Right lobe of liver (tissue), 6 donors: Measurements from ENCODE around the gene NFIB. TPM values are rescaled to one million over a fixed set of nuclear protein-coding genes. Genes with fewer than 3 reads are reported as not detected.

Experiments used
- ATAC-seq, 4 donors: fragments of 200-7000 bp; cut with Tn5 transposase; one replicate each; pipeline ENCODE4 v1.9.1; 2020; ENCODE audit warnings: mild to moderate bottlenecking in 4 of 4, moderate library complexity in 4 of 4
- DNase-seq, 3 donors: peaks; one replicate each; pipeline ENCODE4 v3.0.0-alpha.2; 2020
- H3K27ac ChIP-seq, 3 donors: fragments of 200-600 bp; one replicate each; pipeline ENCODE4 v1.8.0; 2022
- H3K27me3 ChIP-seq, 2 donors: fragments of 200-600 bp; one replicate each; pipeline ENCODE4 v1.8.0; 2022
- H3K36me3 ChIP-seq, 4 donors: fragments of 200-600 bp; sonication (generic) in 1 of 4; one replicate each; pipeline versions ENCODE4 v1.5.1 to v1.8.0; 2017 to 2022; ENCODE audit warnings: control low read depth in 1 of 4
- H3K4me1 ChIP-seq, 4 donors: fragments of 200-600 bp; sonication (generic) in 1 of 4; one replicate each; pipeline versions ENCODE4 v1.5.1 to v1.8.0; 2017 to 2022; ENCODE audit warnings: control low read depth in 1 of 4
- H3K4me3 ChIP-seq, 3 donors: fragments of 200-600 bp; one replicate each; pipeline ENCODE4 v1.8.0; 2022
- H3K9me3 ChIP-seq, 4 donors: fragments of 200-600 bp; sonication (generic) in 1 of 4; one replicate each; pipeline versions ENCODE4 v1.5.1 to v1.8.0; 2017 to 2022; ENCODE audit warnings: control low read depth in 1 of 4
- POLR2A ChIP-seq: fragments of 450-650 bp; IDR thresholded peaks from one replicate; pipeline ENCODE4 v1.6.1; 2017; ENCODE audit warnings: antibody characterized with exemption, mild to moderate bottlenecking
- WGBS: methylation state at CpG from one replicate; pipeline ENCODE4 v1.1.6; 2018; ENCODE audit warnings: low coverage, low lambda C conversion rate; ENCODE audit not compliant: insufficient coverage; ENCODE audit errors: missing lambda C conversion rate; 5-methylcytosine and 5-hydroxymethylcytosine counted together
- intact Hi-C, 2 donors: fragments of 100-400 bp; cut with DNase I; formaldehyde crosslinking; loops; one replicate each; pipeline versions ENCODE4 v1.11.2 to v1.14.1; 2022
- total RNA-seq, 6 experiments: library from RNA; depleted of rRNA in 2 of 6; stranded (reverse); fragments of >200 nt in 2 of 6; fragmentation: NEBNext Ultra II Directional in 3 of 6; extraction: Animal tissue kit (Norgen Biotek cat#: 25700) in 3 of 6; gene quantifications; one replicate each; pipeline versions ENCODE4 v1.1.0 to v1.2.4, GENCODE V29; 2016 to 2023
- TF ChIP-seq, protein P1 (sequence below), 4 donors: fragments of 200-600 bp in 3 of 4; fragments of 450-650 bp in 1 of 4; IDR thresholded peaks; one replicate each; pipeline versions ENCODE4 v1.5.1 to v1.8.0; 2016 to 2022; ENCODE audit warnings: antibody characterized with exemption in 4 of 4, mild to moderate bottlenecking in 2 of 4
- donor health status: DM: no; HTN: yes; CAD: no.
- donor health status: DM: no; HTN: no; CAD: no.
- donor health status: DM: no; HTN: no; CAD: no.
- donor health status: DM: no; HTN: yes; CAD: no.
- donor health status: DM: no; HTN: yes; CAD: no.

NFIB gene
- total RNA-seq, 6 experiments from 2014 or later = 23.0 to 45.3 (median 39.6) TPM

DNA sequence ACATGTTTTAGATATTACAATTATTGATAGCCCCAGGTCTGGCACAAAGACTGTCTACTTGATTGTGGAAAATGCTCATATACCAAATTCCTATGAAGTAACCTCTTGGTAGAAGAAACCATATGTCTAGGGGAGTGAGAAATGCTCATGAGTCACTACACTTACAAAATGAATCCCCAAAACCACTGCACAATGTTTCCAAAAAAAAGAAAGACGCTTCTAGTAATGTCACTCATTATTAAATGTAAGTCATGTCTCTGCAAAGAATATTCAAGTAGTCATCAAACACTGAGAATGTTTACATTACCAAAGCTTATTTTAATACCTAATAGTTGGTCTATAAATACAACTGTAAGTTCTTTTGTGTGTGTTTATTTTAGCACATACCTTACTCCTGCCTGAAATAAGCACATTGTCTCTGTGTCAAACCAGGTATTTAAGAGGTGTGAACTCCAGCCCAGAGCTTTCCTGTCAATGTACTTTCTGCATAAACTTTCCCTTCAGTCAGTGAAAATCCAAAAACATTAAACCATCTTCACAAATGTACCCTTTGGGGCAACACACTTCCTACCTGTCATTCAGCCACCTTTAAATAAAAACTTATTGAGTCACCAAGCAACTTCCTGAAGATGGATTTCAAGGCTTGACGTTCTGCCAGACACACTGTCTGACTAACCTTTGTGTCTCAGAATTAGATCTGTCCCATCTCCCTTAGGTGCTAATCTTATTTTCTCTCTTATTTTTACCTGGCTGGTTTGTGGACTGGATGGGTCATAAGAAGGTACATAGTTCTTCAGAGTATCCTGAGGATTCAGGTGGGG is 194.0 kb downstream of the NFIB start:
- Histone ChIP-seq H3K27me3 (no peaks in the 10 kb centered on the region), H3K4me1 (no peaks in the 10 kb centered on the region), H3K4me3 (no peak overlapping the region), H3K9me3 (no peaks in the 10 kb centered on the region), H3K27ac (no peak overlapping the region), H3K36me3 (peaks cover 0 to 40% (median 13%) of the 10 kb centered on the region in 4 donors)
- intact Hi-C loops = no loop called here
- TF ChIP-seq, protein P1, sequence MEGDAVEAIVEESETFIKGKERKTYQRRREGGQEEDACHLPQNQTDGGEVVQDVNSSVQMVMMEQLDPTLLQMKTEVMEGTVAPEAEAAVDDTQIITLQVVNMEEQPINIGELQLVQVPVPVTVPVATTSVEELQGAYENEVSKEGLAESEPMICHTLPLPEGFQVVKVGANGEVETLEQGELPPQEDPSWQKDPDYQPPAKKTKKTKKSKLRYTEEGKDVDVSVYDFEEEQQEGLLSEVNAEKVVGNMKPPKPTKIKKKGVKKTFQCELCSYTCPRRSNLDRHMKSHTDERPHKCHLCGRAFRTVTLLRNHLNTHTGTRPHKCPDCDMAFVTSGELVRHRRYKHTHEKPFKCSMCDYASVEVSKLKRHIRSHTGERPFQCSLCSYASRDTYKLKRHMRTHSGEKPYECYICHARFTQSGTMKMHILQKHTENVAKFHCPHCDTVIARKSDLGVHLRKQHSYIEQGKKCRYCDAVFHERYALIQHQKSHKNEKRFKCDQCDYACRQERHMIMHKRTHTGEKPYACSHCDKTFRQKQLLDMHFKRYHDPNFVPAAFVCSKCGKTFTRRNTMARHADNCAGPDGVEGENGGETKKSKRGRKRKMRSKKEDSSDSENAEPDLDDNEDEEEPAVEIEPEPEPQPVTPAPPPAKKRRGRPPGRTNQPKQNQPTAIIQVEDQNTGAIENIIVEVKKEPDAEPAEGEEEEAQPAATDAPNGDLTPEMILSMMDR (IDR thresholded peaks at IDR 0.05) = no peak
- no peak for TF ChIP-seq POLR2A
- ATAC-seq = no peak
- WGBS = 92% methylated on average over 2 of the region's 2 CpGs
- no peak for DNase-seq

DNA sequence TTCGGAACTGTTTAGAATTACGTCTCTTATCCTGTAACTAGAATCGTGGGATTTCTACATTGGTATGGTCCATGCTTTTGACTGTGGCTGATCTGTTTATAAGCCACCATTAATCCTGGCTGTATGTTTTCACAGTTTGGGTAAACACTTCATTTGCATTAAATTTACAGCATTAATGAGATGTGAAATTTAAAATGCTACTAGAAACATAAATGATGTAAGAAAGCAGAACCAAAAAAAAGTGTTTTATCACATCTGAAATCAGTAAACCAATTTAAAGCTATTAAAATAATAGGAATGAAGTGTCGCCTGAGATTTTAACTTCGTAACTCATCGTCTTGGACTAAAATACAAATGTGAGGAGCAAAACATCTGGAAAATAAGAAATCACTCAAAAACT is 201.7 kb downstream of the NFIB start:
- H3K27ac ChIP-seq = no peak overlapping the region
- H3K4me1 ChIP-seq = no peaks in the 10 kb centered on the region
- DNase-seq (no peak), ATAC-seq (no peak)
- 93% methylated on average over 6 of the region's 6 CpGs for WGBS
- intact Hi-C loops = no loop called here
- TF ChIP-seq, protein P1 (IDR thresholded peaks at IDR 0.05) = no peak
- TF ChIP-seq POLR2A = no peak
- no peak overlapping the region for H3K4me3 ChIP-seq
- no peaks in the 10 kb centered on the region for H3K27me3 ChIP-seq
- no peaks in the 10 kb centered on the region for H3K9me3 ChIP-seq
- H3K36me3 ChIP-seq = peaks cover 0 to 36% (median 6%) of the 10 kb centered on the region in 4 donors

DNA sequence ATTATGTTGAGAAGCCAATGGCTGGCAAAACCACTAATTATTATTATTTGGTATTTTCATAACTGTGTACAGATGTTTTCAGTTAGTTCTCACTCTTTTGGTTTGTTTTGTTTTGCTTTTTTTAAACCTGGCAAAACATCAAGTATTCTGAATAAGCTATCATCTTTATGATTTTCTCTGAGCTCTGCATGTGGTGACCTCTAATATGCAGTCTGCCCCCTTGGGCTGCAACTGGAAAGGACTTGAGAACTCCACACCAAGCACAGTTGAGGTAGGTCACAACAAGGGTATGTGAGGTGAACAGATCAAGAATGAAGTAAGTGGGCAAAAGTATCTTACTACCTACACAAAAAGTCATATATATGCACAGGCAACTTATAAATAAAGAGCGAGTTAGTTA is 202.2 kb downstream of the NFIB start:
- no peak for ATAC-seq
- intact Hi-C loops = no loop called here
- no peaks in the 10 kb centered on the region for H3K27me3 ChIP-seq
- H3K36me3 ChIP-seq = peaks cover 0 to 36% (median 3%) of the 10 kb centered on the region in 4 donors
- WGBS = 100% methylated on average over 1 of the region's 1 CpG
- DNase-seq = no peak
- no peak overlapping the region for H3K4me3 ChIP-seq
- H3K4me1 ChIP-seq = no peaks in the 10 kb centered on the region
- H3K9me3 ChIP-seq = no peaks in the 10 kb centered on the region
- TF ChIP-seq, protein P1 (IDR thresholded peaks at IDR 0.05) = no peak
- TF ChIP-seq POLR2A = no peak
- H3K27ac ChIP-seq = no peak overlapping the region

DNA sequence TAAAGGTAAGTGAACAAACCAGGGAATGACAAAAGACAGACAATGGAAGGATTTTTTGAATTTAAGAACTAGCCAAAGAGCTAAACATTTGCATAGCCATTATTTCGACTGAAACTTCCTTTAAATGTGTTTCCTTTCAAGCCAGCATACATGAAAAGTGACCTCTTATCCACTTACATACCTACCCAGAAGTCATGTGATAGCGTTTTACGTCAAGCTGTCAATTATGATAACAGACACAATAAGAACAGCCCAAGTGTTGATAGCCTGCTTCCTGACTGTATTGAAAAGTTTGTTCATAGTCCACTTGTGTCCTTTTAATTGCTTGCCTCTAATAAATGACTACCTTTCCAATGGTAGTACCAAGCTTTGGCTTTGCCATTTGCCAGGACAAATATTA is 206.0 kb downstream of the NFIB start:
- H3K9me3 ChIP-seq = no peaks in the 10 kb centered on the region
- peaks cover 0 to 5% (median 0%) of the 10 kb centered on the region in 4 donors for H3K4me1 ChIP-seq
- intact Hi-C loops = no loop called here
- DNase-seq = no peak
- H3K27ac ChIP-seq = peak overlapping the region in 1 of 3 donors; percentile 6
- TF ChIP-seq, protein P1 (IDR thresholded peaks at IDR 0.05) = no peak
- TF ChIP-seq POLR2A = no peak
- no peak overlapping the region for H3K4me3 ChIP-seq
- WGBS = 62% methylated on average over 3 of the region's 3 CpGs
- no peaks in the 10 kb centered on the region for H3K27me3 ChIP-seq
- peaks cover 0 to 15% (median 0%) of the 10 kb centered on the region in 4 donors for H3K36me3 ChIP-seq
- ATAC-seq = peak; percentile 52 to 85 (median 64)
